H1 (cell line): ENCODE data around the gene PLEK2. TPM values are rescaled to one million over a fixed set of nuclear protein-coding genes. Genes with fewer than 3 reads are reported as not detected.

Source experiments
- CTCF ChIA-PET: fragments of 300-600 bp; sonication (Branson Sonifier 250); formaldehyde crosslinking; loops from one replicate; lab custom pipeline; 2021; ENCODE audit not compliant: partially characterized antibody; lab: Charles Lee
- POLR2A ChIA-PET: fragments of 300-600 bp; sonication (Branson Sonifier 250); formaldehyde crosslinking; loops from one replicate; lab custom pipeline; 2021; ENCODE audit warnings: inconsistent platforms; ENCODE audit not compliant: partially characterized antibody; lab: Charles Lee
- DNase-seq, 2 experiments: peaks; one replicate each; pipeline versions ENCODE4 v3.0.0 to v3.0.0-alpha.2; 2010 to 2022; ENCODE audit warnings: low spot score in 2 of 2, low read depth in 1 of 2, mixed read lengths in 1 of 2
- FAIRE-seq: peaks from 2 replicates; lab custom pipeline; 2011; peaks lifted over from hg19 to GRCh38; lab: Jason Lieb, UNC
- H2AFZ ChIP-seq: 2 replicates; pipeline ENCODE4 v1.8.1; 2012; ENCODE audit warnings: low read length, inconsistent platforms
- H2AK5ac ChIP-seq: 2 replicates; pipeline ENCODE4 v1.6.1; 2013; ENCODE audit warnings: low read depth, low read length
- H2BK120ac ChIP-seq: replicated peaks from 2 replicates; pipeline ENCODE3; 2013; ENCODE audit warnings: low read depth, low read length, inconsistent platforms
- H2BK12ac ChIP-seq: 2 replicates; pipeline ENCODE4 v1.6.1; 2013; ENCODE audit warnings: low read depth, low read length
- H2BK15ac ChIP-seq: 2 replicates; pipeline ENCODE4 v1.6.1; 2013; ENCODE audit warnings: low read length
- H2BK20ac ChIP-seq: 2 replicates; pipeline ENCODE4 v1.6.1; 2013; ENCODE audit warnings: low read length
- H2BK5ac ChIP-seq: 2 replicates; pipeline ENCODE4 v1.6.1; 2013; ENCODE audit warnings: low read depth, low read length
- H3K14ac ChIP-seq: 2 replicates; pipeline ENCODE4 v1.6.1; 2013; ENCODE audit warnings: inconsistent platforms; ENCODE audit not compliant: insufficient read length
- H3K18ac ChIP-seq: 2 replicates; pipeline ENCODE4 v1.6.1; 2013; ENCODE audit warnings: low read length; ENCODE audit errors: extremely low read depth
- H3K23ac ChIP-seq: 2 replicates; pipeline ENCODE4 v1.6.1; 2013; ENCODE audit warnings: inconsistent platforms; ENCODE audit not compliant: insufficient read length
- H3K23me2 ChIP-seq: 2 replicates; pipeline ENCODE4 v1.6.1; 2013; ENCODE audit warnings: low read depth, low read length
- H3K27ac ChIP-seq: 2 replicates; pipeline ENCODE4 v1.6.1; 2011; ENCODE audit warnings: low read depth, low read length, inconsistent platforms
- H3K27me3 ChIP-seq, 4 experiments: replicated peaks in 1 of 4; 1 replicate in 1 of 4; 2 replicates in 3 of 4; pipeline versions ENCODE4 v1.6.1 to v1.8.1; 2011 to 2013; ENCODE audit warnings: low read length in 3 of 4, mild to moderate bottlenecking in 3 of 4, inconsistent platforms in 2 of 4, mixed read lengths in 2 of 4, moderate library complexity in 1 of 4; ENCODE audit not compliant: control insufficient read depth in 3 of 4, insufficient read depth in 3 of 4; ENCODE audit errors: extremely low read depth in 1 of 4
- H3K36me3 ChIP-seq, 4 experiments: 2 replicates each; pipeline versions ENCODE4 v1.6.1 to v1.8.1; 2011 to 2013; ENCODE audit warnings: mild to moderate bottlenecking in 4 of 4, low read length in 3 of 4, moderate library complexity in 2 of 4, control low read depth in 1 of 4, inconsistent platforms in 1 of 4; ENCODE audit not compliant: insufficient read depth in 4 of 4, control insufficient read depth in 2 of 4
- H3K4ac ChIP-seq: replicated peaks from 2 replicates; pipeline ENCODE3; 2013; ENCODE audit warnings: low read length, low read depth, mixed read lengths, inconsistent platforms; ENCODE audit not compliant: insufficient read length
- H3K4me1 ChIP-seq, 4 experiments: replicated peaks in 1 of 4; 1 replicate in 1 of 4; 2 replicates in 3 of 4; pipeline versions ENCODE4 v1.6.1 to v1.8.1; 2011 to 2013; ENCODE audit warnings: low read length in 3 of 4, inconsistent platforms in 2 of 4, mixed read lengths in 1 of 4; ENCODE audit not compliant: insufficient read depth in 4 of 4, control insufficient read depth in 3 of 4
- H3K4me2 ChIP-seq, 2 experiments: 2 replicates each; pipeline versions ENCODE4 v1.6.1 to v1.8.1; 2011 to 2013; ENCODE audit warnings: low read depth in 2 of 2, low read length in 2 of 2, control low read depth in 1 of 2, inconsistent platforms in 1 of 2, mild to moderate bottlenecking in 1 of 2; ENCODE audit not compliant: insufficient read depth in 1 of 2
- H3K4me3 ChIP-seq, 4 experiments: fragments of 200-600, 300-600 bp in 1 of 4; sonication (generic), shearing (Covaris generic), sonication (Bioruptor Twin) in 1 of 4; 2 replicates each; pipeline versions ENCODE4 v1.5.1 to v1.8.1; 2011 to 2016; ENCODE audit warnings: low read length in 4 of 4, low read depth in 3 of 4, control low read depth in 2 of 4, inconsistent platforms in 2 of 4, mild to moderate bottlenecking in 2 of 4, mixed read lengths in 1 of 4, moderate library complexity in 1 of 4; ENCODE audit not compliant: insufficient read depth in 2 of 4; ENCODE audit errors: extremely low read depth in 1 of 4
- H3K56ac ChIP-seq: replicated peaks from 2 replicates; pipeline ENCODE3; 2013; ENCODE audit warnings: low read depth, mild to moderate bottlenecking, mixed read lengths, low read length, inconsistent platforms; ENCODE audit not compliant: insufficient read length
- H3K79me1 ChIP-seq: 2 replicates; pipeline ENCODE4 v1.6.1; 2013; ENCODE audit warnings: low read depth, low read length, control low read depth
- H3K79me2 ChIP-seq, 2 experiments: 2 replicates each; pipeline versions ENCODE4 v1.6.1 to v1.8.1; 2012 to 2013; ENCODE audit warnings: low read length in 2 of 2, mild to moderate bottlenecking in 2 of 2, inconsistent platforms in 1 of 2; ENCODE audit not compliant: insufficient read depth in 2 of 2, control insufficient read depth in 1 of 2
- H3K9ac ChIP-seq, 4 experiments: replicated peaks in 1 of 4; 1 replicate in 1 of 4; 2 replicates in 3 of 4; pipeline versions ENCODE4 v1.6.1 to v1.8.1; 2011 to 2013; ENCODE audit warnings: low read depth in 3 of 4, low read length in 3 of 4, control low read depth in 2 of 4, mild to moderate bottlenecking in 2 of 4, moderate library complexity in 2 of 4, inconsistent platforms in 1 of 4; ENCODE audit errors: extremely low read depth in 1 of 4
- H3K9me3 ChIP-seq, 2 experiments: 2 replicates each; pipeline versions ENCODE4 v1.6.1 to v1.8.1; 2012 to 2013; ENCODE audit warnings: mild to moderate bottlenecking in 2 of 2, moderate library complexity in 2 of 2, control low read depth in 1 of 2, inconsistent platforms in 1 of 2, low read depth in 1 of 2, low read length in 1 of 2, mixed read lengths in 1 of 2; ENCODE audit not compliant: insufficient read depth in 2 of 2
- H4K20me1 ChIP-seq, 2 experiments: replicated peaks in 1 of 2; 2 replicates each; pipeline versions ENCODE3 to v1.8.1; 2011 to 2013; ENCODE audit warnings: inconsistent platforms in 2 of 2, low read length in 2 of 2, mild to moderate bottlenecking in 1 of 2; ENCODE audit not compliant: insufficient read depth in 2 of 2, control insufficient read depth in 1 of 2
- H4K5ac ChIP-seq: 2 replicates; pipeline ENCODE4 v1.6.1; 2013; ENCODE audit warnings: low read length, low read depth, mixed read lengths, inconsistent platforms; ENCODE audit not compliant: insufficient read length
- H4K8ac ChIP-seq: 2 replicates; pipeline ENCODE4 v1.8.0; 2013; ENCODE audit warnings: mild to moderate bottlenecking, moderate library complexity, low read length, inconsistent platforms; ENCODE audit not compliant: insufficient read depth; ENCODE audit errors: extremely low read depth
- H4K91ac ChIP-seq: replicated peaks from 2 replicates; pipeline ENCODE3; 2013; ENCODE audit warnings: low read length, mixed read lengths, inconsistent platforms; ENCODE audit not compliant: insufficient read length
- ATF3 ChIP-seq: IDR thresholded peaks from 2 replicates; pipeline ENCODE4 v1.6.1; 2011; ENCODE audit warnings: low read depth, mild to moderate bottlenecking, low read length; ENCODE audit not compliant: insufficient read depth
- RAD21 ChIP-seq, 2 experiments: IDR thresholded peaks in 1 of 2; conservative IDR thresholded peaks in 1 of 2; 2 replicates each; pipeline ENCODE4 v1.6.1; 2011; ENCODE audit warnings: low read depth in 2 of 2, low read length in 2 of 2, improper control_type of control experiment in 1 of 2, inconsistent platforms in 1 of 2, mild to moderate bottlenecking in 1 of 2, moderate library complexity in 1 of 2
- polyA plus RNA-seq, 7 experiments: library from polyadenylated mRNA; depleted of rRNA in 3 of 7; stranded (reverse) in 5 of 7; unstranded in 2 of 7; fragments of >200 nt in 5 of 7; fragments of 200-250 nt in 2 of 7; gene quantifications; 1 replicate in 5 of 7; 2 replicates in 1 of 7; 4 replicates in 1 of 7; pipeline versions ENCODE4 v1.2.1 to v1.2.3, GENCODE V29; 2011 to 2013; ENCODE audit warnings: missing spikeins in 2 of 7, mixed read lengths in 2 of 7
- total RNA-seq: library from RNA; stranded (reverse); fragmentation: NEBNext Ultra II Directional; extraction: Animal tissue kit (Norgen Biotek cat#: 25700); gene quantifications from 2 replicates; pipeline ENCODE4 v1.2.1, GENCODE V29; 2021

Gene PLEK2
- total and polyA plus RNA-seq, 2 of the 8 experiments (the other 6 are each of a cell fraction or from before 2014, with no cell fraction given): 0.41 to 2.1 TPM

GRCh38 chr14:67377916-67378315 is 34.0 kb downstream of the PLEK2 start:
- CTCF ChIA-PET: interaction anchor here (0.6 to 0.8 kb wide), 2 partner anchors 8 to 396 kb away, joined by 3 to 4 read pairs; no protein-coding TSS in a partner anchor
- H2BK120ac ChIP-seq: no peak overlapping the region
- FAIRE-seq: no peak
- H2BK5ac ChIP-seq: no peak overlapping the region
- H3K14ac ChIP-seq: no peak overlapping the region
- no peak for DNase-seq
- H3K79me2 ChIP-seq: no peaks in the 10 kb centered on the region
- no peaks in the 10 kb centered on the region for H3K27me3 ChIP-seq
- POLR2A ChIA-PET: interaction anchor here (0.7 to 2.0 kb wide), 4 partner anchors 9 to 408 kb away, joined by 3 to 4 read pairs (median 3); partner anchors contain the start of genes ATP6V1D and EIF2S1
- no peak overlapping the region for H2AFZ ChIP-seq
- peaks cover 0 to 5% of the 10 kb centered on the region in 2 experiments for H4K20me1 ChIP-seq
- no peak overlapping the region for H4K8ac ChIP-seq
- H2BK12ac ChIP-seq: no peak overlapping the region
- TF ChIP-seq ATF3: no peak
- no peak for TF ChIP-seq RAD21 (IDR thresholded peaks at IDR 0.05 in 1 of 2, conservative IDR thresholded peaks at IDR 0.05 in 1 of 2; ENCODE audit: low read depth in 2 of 2, low read length in 2 of 2)
- TF ChIP-seq, all 59 proteins: peak for 0
- Histone ChIP-seq H2BK20ac (no peak overlapping the region), H3K4me3 (no peak overlapping the region), H4K5ac (no peak overlapping the region), H3K4me2 (no peak overlapping the region), H3K9ac (no peak overlapping the region), H2AK5ac (no peak overlapping the region), H3K4ac (no peak overlapping the region), H4K91ac (no peak overlapping the region), H3K23me2 (no peaks in the 10 kb centered on the region), H2BK15ac (no peak overlapping the region), H3K9me3 (no peaks in the 10 kb centered on the region), H3K56ac (no peak overlapping the region), H3K36me3 (peaks cover 7 to 89% (median 49%) of the 10 kb centered on the region in 4 experiments), H3K18ac (no peak overlapping the region), H3K23ac (no peak overlapping the region), H3K79me1 (no peaks in the 10 kb centered on the region), H3K4me1 (no peaks in the 10 kb centered on the region), H3K27ac (no peak overlapping the region)
